Psoas muscle (tissue), 8 donors: ENCODE measurements around the gene TFAM. TPM values are rescaled to one million over a fixed set of nuclear protein-coding genes. Genes with fewer than 3 reads are reported as not detected.
A peak's percentile ranks its signal among the peaks of the same experiment; 100 is the strongest.

Experiments used
- ATAC-seq, 4 donors: fragments of 200-7000 bp; cut with Tn5 transposase; one replicate each; pipeline ENCODE4 v1.9.1; 2020; ENCODE audit warnings: moderate library complexity in 3 of 4, mild to moderate bottlenecking in 2 of 4
- DNase-seq, 2 donors: peaks; one replicate each; pipeline ENCODE4 v3.0.0-alpha.2; 2020
- H3K27ac ChIP-seq: fragments of 200-600 bp; one replicate; pipeline ENCODE4 v1.8.0; 2022
- H3K27me3 ChIP-seq, 3 donors: fragments of 200-600 bp in 1 of 3; one replicate each; pipeline versions ENCODE4 v1.6.1 to v1.8.0; 2013 to 2022; ENCODE audit warnings: low read length in 2 of 3, mild to moderate bottlenecking in 2 of 3, moderate library complexity in 1 of 3; ENCODE audit not compliant: insufficient read depth in 3 of 3
- H3K36me3 ChIP-seq, 2 donors: fragments of 200-600 bp in 1 of 2; one replicate each; pipeline versions ENCODE4 v1.6.1 to v1.8.0; 2013 to 2022; ENCODE audit warnings: low read depth in 1 of 2, mild to moderate bottlenecking in 1 of 2, moderate library complexity in 1 of 2; ENCODE audit not compliant: insufficient read depth in 1 of 2
- H3K4me1 ChIP-seq: fragments of 200-600 bp; one replicate; pipeline ENCODE4 v1.8.0; 2022
- H3K4me3 ChIP-seq: fragments of 200-600 bp; one replicate; pipeline ENCODE4 v1.8.0; 2022; ENCODE audit warnings: mild to moderate bottlenecking
- H3K9me3 ChIP-seq: fragments of 200-600 bp; one replicate; pipeline ENCODE4 v1.8.0; 2022
- WGBS, 3 donors: extraction: QIAGEN DNeasy Blood & Tissue Kit; methylation state at CpG; one replicate each; pipeline versions ENCODE4 v1.1.6 to v1.1.7; 2013; 5-methylcytosine and 5-hydroxymethylcytosine counted together
- intact Hi-C, 2 donors: fragments of 100-400 bp; cut with DNase I; formaldehyde crosslinking; loops; one replicate each; pipeline versions ENCODE4 v1.11.0 to v1.14.2; 2022
- polyA plus RNA-seq, 3 donors: library from polyadenylated mRNA; stranded (reverse); fragments of 200-250 nt; gene quantifications; one replicate each; pipeline ENCODE4 v1.2.3, GENCODE V29; 2013
- total RNA-seq, 4 donors: library from RNA; stranded (reverse); fragmentation: NEBNext Ultra II Directional in 2 of 4; extraction: Animal tissue kit (Norgen Biotek cat#: 25700) in 2 of 4; gene quantifications; one replicate each; pipeline versions ENCODE4 v1.2.1 to v1.2.4, GENCODE V29; 2021 to 2023
- TF ChIP-seq, protein P1 (sequence below): fragments of 200-600 bp; IDR thresholded peaks from one replicate; pipeline ENCODE4 v1.8.0; 2022; ENCODE audit warnings: antibody characterized with exemption
- donor health status: healthy with polysubstance abuse.
- donor health status: DM: no; HTN: no; CAD: no; lungs with moderate emphysema.
- donor health status: Bipolar disorder and iron deficiency.
- donor health status: healthy.
- donor health status: DM: yes; HTN: yes; CAD: no.
- donor health status: DM: no; HTN: no; CAD: no.
- donor health status: DM: no; HTN: no; CAD: no.
- donor health status: DM: yes; HTN: yes; CAD: no.

Gene TFAM
- total and polyA plus RNA-seq, 7 donors = 10.0 to 36.0 (median 24.4) TPM

DNA sequence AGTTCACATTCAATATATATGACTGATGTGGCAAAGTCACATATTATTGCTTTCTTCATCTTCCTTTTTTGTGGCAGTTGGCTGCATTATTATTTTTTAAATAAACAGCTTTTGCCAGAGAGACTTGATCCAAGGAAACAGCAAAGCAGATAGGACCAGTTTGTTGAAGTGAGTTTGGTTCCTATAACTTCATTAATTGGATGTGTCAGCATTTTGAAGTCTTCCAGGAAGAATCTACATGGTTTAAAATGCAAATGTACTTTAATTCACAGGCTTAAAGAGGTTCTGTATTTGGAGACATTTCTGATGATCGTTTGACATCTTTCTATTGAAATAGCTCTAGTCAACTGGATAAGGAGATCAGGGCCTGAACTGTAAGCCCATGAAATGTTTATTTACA lies 37.2 kb upstream of the TFAM start:
- TF ChIP-seq, protein P1, sequence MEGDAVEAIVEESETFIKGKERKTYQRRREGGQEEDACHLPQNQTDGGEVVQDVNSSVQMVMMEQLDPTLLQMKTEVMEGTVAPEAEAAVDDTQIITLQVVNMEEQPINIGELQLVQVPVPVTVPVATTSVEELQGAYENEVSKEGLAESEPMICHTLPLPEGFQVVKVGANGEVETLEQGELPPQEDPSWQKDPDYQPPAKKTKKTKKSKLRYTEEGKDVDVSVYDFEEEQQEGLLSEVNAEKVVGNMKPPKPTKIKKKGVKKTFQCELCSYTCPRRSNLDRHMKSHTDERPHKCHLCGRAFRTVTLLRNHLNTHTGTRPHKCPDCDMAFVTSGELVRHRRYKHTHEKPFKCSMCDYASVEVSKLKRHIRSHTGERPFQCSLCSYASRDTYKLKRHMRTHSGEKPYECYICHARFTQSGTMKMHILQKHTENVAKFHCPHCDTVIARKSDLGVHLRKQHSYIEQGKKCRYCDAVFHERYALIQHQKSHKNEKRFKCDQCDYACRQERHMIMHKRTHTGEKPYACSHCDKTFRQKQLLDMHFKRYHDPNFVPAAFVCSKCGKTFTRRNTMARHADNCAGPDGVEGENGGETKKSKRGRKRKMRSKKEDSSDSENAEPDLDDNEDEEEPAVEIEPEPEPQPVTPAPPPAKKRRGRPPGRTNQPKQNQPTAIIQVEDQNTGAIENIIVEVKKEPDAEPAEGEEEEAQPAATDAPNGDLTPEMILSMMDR = no peak
- H3K4me3 ChIP-seq = no peak overlapping the region
- intact Hi-C loops = no loop called here
- H3K27me3 ChIP-seq = no peaks in the 10 kb centered on the region
- DNase-seq (no peak), ATAC-seq (no peak)
- H3K9me3 ChIP-seq = no peaks in the 10 kb centered on the region
- H3K27ac ChIP-seq = peak overlapping the region; percentile 74
- H3K4me1 ChIP-seq = peaks cover 68% of the 10 kb centered on the region
- 19 to 31% (median 22%) methylated on average over 1 of the region's 1 CpG for WGBS, 3 donors
- peaks cover 0 to 2% of the 10 kb centered on the region in 2 donors for H3K36me3 ChIP-seq

DNA sequence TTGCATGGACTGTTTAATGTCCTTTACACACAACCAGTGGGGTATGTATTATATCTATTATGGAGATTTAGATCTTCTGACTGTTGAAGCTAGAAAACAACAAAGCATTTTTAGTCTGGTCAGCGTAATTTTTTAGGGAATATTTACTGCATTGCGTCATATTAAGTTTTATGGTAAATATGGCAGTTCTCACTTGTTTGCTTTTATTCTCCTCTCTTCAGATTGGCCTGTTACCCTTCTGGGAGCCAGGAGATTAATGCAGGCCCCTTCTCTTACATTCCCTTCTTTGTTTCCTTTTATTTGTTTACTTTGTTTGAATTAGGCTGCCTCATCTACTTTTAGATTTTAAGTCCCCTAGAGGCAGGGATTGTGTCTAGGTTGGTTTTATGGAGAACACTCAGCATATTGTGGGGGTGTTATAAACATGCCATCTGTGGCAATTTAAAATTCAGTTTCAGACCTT lies 36.6 kb upstream of the TFAM start:
- no peaks in the 10 kb centered on the region for H3K27me3 ChIP-seq
- H3K27ac ChIP-seq = peak overlapping the region; percentile 74
- 84 to 91% (median 87%) methylated on average over 2 of the region's 2 CpGs for WGBS, 3 donors
- ATAC-seq = no peak
- DNase-seq = no peak
- H3K9me3 ChIP-seq = no peaks in the 10 kb centered on the region
- peaks cover 70% of the 10 kb centered on the region for H3K4me1 ChIP-seq
- intact Hi-C loops = no loop called here
- peaks cover 0 to 2% of the 10 kb centered on the region in 2 donors for H3K36me3 ChIP-seq
- no peak overlapping the region for H3K4me3 ChIP-seq
- TF ChIP-seq, protein P1 = no peak

DNA sequence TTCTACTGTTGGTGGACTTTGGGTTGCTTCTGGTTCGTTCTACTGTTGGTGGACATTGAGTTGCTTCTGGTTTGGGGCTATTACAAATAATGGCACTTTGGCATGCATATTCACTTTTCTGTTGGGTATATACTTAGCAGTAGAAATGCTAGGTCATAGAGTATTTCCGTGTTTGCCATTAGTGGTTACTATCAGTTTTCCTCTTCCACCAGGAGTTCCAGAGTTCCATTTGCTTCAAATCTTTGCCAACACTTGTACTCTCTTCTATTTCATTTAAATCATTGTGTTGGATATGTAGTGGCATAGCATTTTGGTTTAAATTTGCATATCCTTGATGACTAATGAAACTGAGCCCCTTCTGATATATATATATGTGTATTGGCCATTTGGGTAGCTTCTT lies 35.2 kb upstream of the TFAM start:
- WGBS, 3 donors = 36 to 54% (median 38%) methylated on average over 2 of the region's 2 CpGs

GRCh38 chr10:58350619-58351323 lies 34.4 kb upstream of the TFAM start:
- peaks cover 83% of the 10 kb centered on the region for H3K4me1 ChIP-seq
- peak overlapping the region; percentile 74 for H3K27ac ChIP-seq
- no peaks in the 10 kb centered on the region for H3K36me3 ChIP-seq
- WGBS, 3 donors = 49 to 65% (median 54%) methylated on average over 6 of the region's 6 CpGs
- TF ChIP-seq, protein P1 = no peak
- no peaks in the 10 kb centered on the region for H3K9me3 ChIP-seq
- intact Hi-C loops = no loop called here
- ATAC-seq (peak in 2 of 4 donors; percentile 28 to 55), DNase-seq (no peak)
- H3K27me3 ChIP-seq = no peaks in the 10 kb centered on the region
- H3K4me3 ChIP-seq = no peak overlapping the region

More for the DNA sequence above, 35.2 kb upstream of the TFAM start:
- peaks cover 0 to 2% of the 10 kb centered on the region in 2 donors for H3K36me3 ChIP-seq
- peak overlapping the region; percentile 74 for H3K27ac ChIP-seq
- TF ChIP-seq, protein P1 = no peak
- DNase-seq = no peak
- no peaks in the 10 kb centered on the region for H3K27me3 ChIP-seq
- H3K9me3 ChIP-seq = no peaks in the 10 kb centered on the region
- intact Hi-C loops = no loop called here
- peak in 2 of 4 donors; percentile 14 to 25 for ATAC-seq
- peak overlapping the region; percentile 35 for H3K4me3 ChIP-seq
- H3K4me1 ChIP-seq = peaks cover 76% of the 10 kb centered on the region
